Hindlimb muscle (tissue), 1 donor: Measurements from ENCODE around the gene COL20A1. TPM values are rescaled to one million over a fixed set of nuclear protein-coding genes. Genes with fewer than 3 reads are reported as not detected.
"Not testable (repeated sequence)": the region's sequence is repeated elsewhere in the genome, so short reads cannot be mapped to it uniquely, and the experiment has no call there.

ENCODE experiments used
- DNase-seq: peaks from one replicate; pipeline ENCODE4 v3.0.0-alpha.2; 2013
- polyA plus RNA-seq: library from polyadenylated mRNA; unstranded; fragments of 120-200 nt; gene quantifications from one replicate; pipeline ENCODE4 v1.2.1, GENCODE V29; 2013; ENCODE audit not compliant: insufficient read length

Gene COL20A1
- polyA plus RNA-seq: 6.2 TPM

- DNase-seq: no peak
Observed at GRCh38 chr20:63292904-63293303, at the start of gene COL20A1. Gene COL20A1, plus strand, starts transcription at chr20:63293186. Its CDS starts 1,922 bp downstream, at chr20:63295108.

GRCh38 chr20:63243604-63244247, 49.3 kb upstream of the COL20A1 start:
- no peak for DNase-seq

GRCh38 chr20:63244468-63244867, 48.5 kb upstream of the COL20A1 start:
- no peak for DNase-seq

GRCh38 chr20:63246490-63247288, 46.3 kb upstream of the COL20A1 start:
- no peak for DNase-seq

GRCh38 chr20:63247671-63248228, 45.2 kb upstream of the COL20A1 start:
- DNase-seq: no peak

GRCh38 chr20:63248835-63249591, 44.0 kb upstream of the COL20A1 start:
- DNase-seq: no peak

- DNase-seq: no peak
Observed at GRCh38 chr20:63249891-63250290, 43.1 kb upstream of the COL20A1 start.

GRCh38 chr20:63251350-63251749, 41.6 kb upstream of the COL20A1 start:
- DNase-seq: not testable (repeated sequence)

GRCh38 chr20:63252284-63252711, 40.7 kb upstream of the COL20A1 start:
- DNase-seq: no peak

GRCh38 chr20:63253065-63253437, 39.9 kb upstream of the COL20A1 start:
- DNase-seq: no peak

- DNase-seq: peak; percentile 66
Observed at GRCh38 chr20:63253438-63254231, 39.4 kb upstream of the COL20A1 start.

- no peak for DNase-seq
Observed at GRCh38 chr20:63254232-63254605, 38.8 kb upstream of the COL20A1 start, which contains the start of gene NKAIN4. Gene NKAIN4, minus strand, starts transcription at chr20:63254463. Its CDS starts 13 bp downstream, at chr20:63254450.

- DNase-seq: no peak
Observed at GRCh38 chr20:63254606-63255384, 38.2 kb upstream of the COL20A1 start.

GRCh38 chr20:63255931-63256704, 36.9 kb upstream of the COL20A1 start:
- DNase-seq: no peak

- DNase-seq: no peak
Observed at GRCh38 chr20:63256954-63257353, 36.0 kb upstream of the COL20A1 start.

- no peak for DNase-seq
Observed at GRCh38 chr20:63257629-63258028, 35.4 kb upstream of the COL20A1 start.

GRCh38 chr20:63258781-63259180, 34.2 kb upstream of the COL20A1 start:
- peak; percentile 62 for DNase-seq

- no peak for DNase-seq
Observed at GRCh38 chr20:63259734-63260460, 33.1 kb upstream of the COL20A1 start.

GRCh38 chr20:63260521-63260920, 32.5 kb upstream of the COL20A1 start:
- no peak for DNase-seq
